MCF 10A (cell line): ENCODE results near the gene PNRC1. TPM values are rescaled to one million over a fixed set of nuclear protein-coding genes. Genes with fewer than 3 reads are reported as not detected.
"Not testable (repeated sequence)": the region's sequence is repeated elsewhere in the genome, so short reads cannot be mapped to it uniquely, and the experiment has no call there.

Experiments
- BruUV-seq: library from RNA; stranded (reverse); fragments of 400-500 nt; replicated peaks from 2 replicates; lab custom pipeline; 2021; lab: Mats Ljungman, UMichigan
- CTCF ChIA-PET: fragments of 300-600 bp; sonication (Branson Sonifier 250); formaldehyde crosslinking; extraction: SDS; loops from one replicate; lab custom pipeline; 2021; ENCODE audit warnings: antibody characterized with exemption, inconsistent platforms; lab: Yijun Ruan, JAX
- POLR2A ChIA-PET: fragments of 300-600, 350-650 bp; sonication (Branson Sonifier 250); formaldehyde crosslinking; extraction: SDS; loops from one replicate; lab custom pipeline; 2020; ENCODE audit warnings: antibody characterized with exemption, inconsistent platforms; lab: Yijun Ruan, JAX
- DNase-seq: peaks from one replicate; pipeline ENCODE4 v3.0.0-alpha.2; 2018; ENCODE audit not compliant: unreplicated experiment
- H3K27ac Mint-ChIP-seq: one replicate; pipeline ENCODE4 v1.8.0; 2022; ENCODE audit warnings: mild to moderate bottlenecking, low read depth, mixed read lengths; ENCODE audit not compliant: unreplicated experiment
- H3K27me3 Mint-ChIP-seq: one replicate; pipeline ENCODE4 v1.8.0; 2022; ENCODE audit warnings: mixed read lengths; ENCODE audit not compliant: insufficient read depth, unreplicated experiment
- H3K36me3 Mint-ChIP-seq: one replicate; pipeline ENCODE4 v1.8.0; 2022; ENCODE audit warnings: mild to moderate bottlenecking, moderate library complexity, mixed read lengths; ENCODE audit not compliant: insufficient read depth, unreplicated experiment
- H3K4me1 Mint-ChIP-seq: one replicate; pipeline ENCODE4 v1.8.0; 2022; ENCODE audit warnings: mixed read lengths; ENCODE audit not compliant: insufficient read depth, unreplicated experiment
- H3K4me3 Mint-ChIP-seq: one replicate; pipeline ENCODE4 v1.8.0; 2022; ENCODE audit warnings: mild to moderate bottlenecking, moderate library complexity, mixed read lengths; ENCODE audit not compliant: unreplicated experiment
- H3K9me3 Mint-ChIP-seq: one replicate; pipeline ENCODE4 v1.8.0; 2022; ENCODE audit warnings: mixed read lengths; ENCODE audit not compliant: unreplicated experiment
- CTCF ChIP-seq: fragments of 200-600 bp; IDR thresholded peaks from one replicate; pipeline ENCODE4 v1.8.0; 2022; ENCODE audit warnings: antibody characterized with exemption, mild to moderate bottlenecking; ENCODE audit not compliant: unreplicated experiment
- intact Hi-C: fragments of 100-400 bp; cut with micrococcal nuclease; formaldehyde crosslinking; loops from 2 replicates; pipeline ENCODE4 v1.14.1; 2022
- total RNA-seq: library from RNA; stranded (reverse); gene quantifications from 2 replicates; pipeline ENCODE4 v1.2.3, GENCODE V29; 2022

Gene PNRC1
- total RNA-seq, 1 experiment from 2014 or later = 158 TPM

GRCh38 chr6:89034586-89035251 lies 45.8 kb upstream of the PNRC1 start:
- peak overlapping the region; percentile 95 for H3K27ac Mint-ChIP-seq
- peaks cover 11% of the 10 kb centered on the region for H3K9me3 Mint-ChIP-seq
- peak; percentile 99 for DNase-seq
- peaks cover 21% of the 10 kb centered on the region for H3K4me1 Mint-ChIP-seq
- ChIA-PET CTCF (interaction anchor here (0.6 to 2.8 kb wide), 10 partner anchors 23 to 792 kb away, joined by 3 to 25 read pairs (median 4); partner anchors contain the start of gene PNRC1), POLR2A (interaction anchor here (0.6 to 7.8 kb wide), 24 partner anchors 11 to 1562 kb away, joined by 3 to 573 read pairs (median 6); partner anchors contain the start of genes LYRM2, PM20D2, PNRC1 and RNGTT)
- intact Hi-C loops = loop anchor here (1.0 kb wide), 4 partner anchors 16 to 112 kb away; partner anchors contain the start of genes PM20D2 and PNRC1
- TF ChIP-seq CTCF = no peak
- no peaks in the 10 kb centered on the region for H3K27me3 Mint-ChIP-seq
- H3K36me3 Mint-ChIP-seq = peaks cover 8% of the 10 kb centered on the region
- H3K4me3 Mint-ChIP-seq = peak overlapping the region; percentile 47
- TSS peak; percentile 96 for BruUV-seq

- H3K4me3 Mint-ChIP-seq = peak overlapping the region; percentile 47
- TF ChIP-seq CTCF = no peak
Observed at GRCh38 chr6:89035252-89036101, 45.1 kb upstream of the PNRC1 start.

GRCh38 chr6:89037141-89037900 lies 43.2 kb upstream of the PNRC1 start:
- intact Hi-C loops = no loop called here
- no peaks in the 10 kb centered on the region for H3K27me3 Mint-ChIP-seq
- ChIA-PET POLR2A (interaction anchor here (2.4 to 7.8 kb wide), 6 partner anchors 9 to 54 kb away, joined by 28 to 573 read pairs (median 52); partner anchors contain the start of gene PNRC1), CTCF (interaction anchor here (1.2 to 2.8 kb wide), 2 partner anchors 11 to 42 kb away, joined by 3 to 25 read pairs; partner anchors contain the start of gene PNRC1)
- peaks cover 11% of the 10 kb centered on the region for H3K9me3 Mint-ChIP-seq
- DNase-seq = no peak
- peaks cover 8% of the 10 kb centered on the region for H3K36me3 Mint-ChIP-seq
- H3K4me3 Mint-ChIP-seq = no peak overlapping the region
- no TSS peak for BruUV-seq
- no peak for TF ChIP-seq CTCF
- peak overlapping the region; percentile 95 for H3K27ac Mint-ChIP-seq
- H3K4me1 Mint-ChIP-seq = peaks cover 21% of the 10 kb centered on the region

More at GRCh38 chr6:89035252-89036101, 45.1 kb upstream of the PNRC1 start:
- intact Hi-C loops = loop anchor here (1.0 kb wide), 4 partner anchors 15 to 111 kb away; partner anchors contain the start of genes PM20D2 and PNRC1
- peak; percentile 100 for DNase-seq
- Mint-ChIP-seq H3K4me1 (peaks cover 21% of the 10 kb centered on the region), H3K27ac (peak overlapping the region; percentile 95), H3K36me3 (peaks cover 8% of the 10 kb centered on the region), H3K9me3 (peaks cover 11% of the 10 kb centered on the region), H3K27me3 (no peaks in the 10 kb centered on the region)
- ChIA-PET CTCF (interaction anchor here (0.6 to 2.8 kb wide), 13 partner anchors 9 to 792 kb away, joined by 3 to 25 read pairs (median 4); partner anchors contain the start of genes MDN1 and PNRC1), POLR2A (interaction anchor here (0.6 to 7.8 kb wide), 36 partner anchors 11 to 1563 kb away, joined by 3 to 573 read pairs (median 4); partner anchors contain the start of genes LYRM2, PM20D2, PNRC1 and RNGTT)
- BruUV-seq = no TSS peak

GRCh38 chr6:89037901-89038293 lies 42.7 kb upstream of the PNRC1 start:
- CTCF ChIA-PET, H3K4me3 Mint-ChIP-seq: not testable (repeated sequence)

More at GRCh38 chr6:89037901-89038293, 42.7 kb upstream of the PNRC1 start:
- H3K36me3 Mint-ChIP-seq, BruUV-seq, intact Hi-C loops, DNase-seq, H3K27me3 Mint-ChIP-seq: not testable (repeated sequence)
- Mint-ChIP-seq H3K9me3 (peaks cover 11% of the 10 kb centered on the region), H3K27ac (peak overlapping the region; percentile 95), H3K4me1 (peaks cover 21% of the 10 kb centered on the region)
- POLR2A ChIA-PET = interaction anchor here (3.3 to 7.8 kb wide), 3 partner anchors 13 to 45 kb away, joined by 35 to 573 read pairs (median 97); partner anchors contain the start of gene PNRC1
